WTC11 (cell line): Measurements from ENCODE around the gene VPS8.

Experiments
- CTCF ChIP-seq: fragments of 200-600 bp; IDR thresholded peaks from 2 replicates; pipeline ENCODE4 v1.8.0; 2022; ENCODE audit warnings: antibody characterized with exemption
- E2F4 ChIP-seq: sonication (generic); formaldehyde crosslinking; IDR thresholded peaks from 2 replicates; pipeline ENCODE4 v1.8.1; 2022; ENCODE audit warnings: low read depth, mild to moderate bottlenecking, moderate library complexity, missing genetic modification reagents, borderline replicate concordance
- MAX ChIP-seq: sonication (generic); formaldehyde crosslinking; IDR thresholded peaks from 2 replicates; pipeline ENCODE4 v1.8.0; 2022; ENCODE audit warnings: mild to moderate bottlenecking, missing genetic modification reagents
- SMAD4 ChIP-seq: sonication (generic); formaldehyde crosslinking; IDR thresholded peaks from 2 replicates; pipeline ENCODE4 v1.8.0; 2022; ENCODE audit warnings: mild to moderate bottlenecking, missing genetic modification reagents
- SP1 ChIP-seq: sonication (generic); formaldehyde crosslinking; conservative IDR thresholded peaks from 2 replicates; pipeline ENCODE4 v1.8.1; 2022; ENCODE audit warnings: missing genetic modification reagents
- ZSCAN18 ChIP-seq: fragments of 250-450 bp; sonication (Bioruptor Pico); IDR thresholded peaks from 2 replicates; pipeline ENCODE4 v2.1.2; 2022; ENCODE audit warnings: mild to moderate bottlenecking, moderate library complexity

GRCh38 chr3:184807549-184807948 lies 4.4 kb upstream of the VPS8 start:
- no peak for TF ChIP-seq SP1 (CRISPR knock-in tag)
- TF ChIP-seq E2F4 (CRISPR knock-in tag): no peak
- no peak for TF ChIP-seq MAX (CRISPR knock-in tag)
- no peak for TF ChIP-seq ZSCAN18
- TF ChIP-seq SMAD4 (CRISPR knock-in tag): no peak
- no peak for TF ChIP-seq CTCF
